Neural progenitor cell (in vitro differentiated cells): Measurements from ENCODE around the gene BTBD9. TPM values are rescaled to one million over a fixed set of nuclear protein-coding genes. Genes with fewer than 3 reads are reported as not detected.

ENCODE experiments used
- DNase-seq: peaks from one replicate; pipeline ENCODE4 v3.0.0-alpha.2; 2016; ENCODE audit warnings: low spot score
- H2AFZ ChIP-seq: fragments of 200-600 bp; sonication (generic); replicated peaks from 2 replicates; pipeline ENCODE4 v1.6.1; 2016; ENCODE audit warnings: antibody characterized with exemption
- H3F3A ChIP-seq: fragments of 200-600 bp; sonication (generic); 2 replicates; pipeline ENCODE4 v1.6.1; 2016; ENCODE audit warnings: antibody characterized with exemption, low read depth
- H3K27ac ChIP-seq: fragments of 200-600 bp; sonication (generic); 2 replicates; pipeline ENCODE4 v1.5.1; 2016; ENCODE audit warnings: mild to moderate bottlenecking
- H3K27me3 ChIP-seq: fragments of 200-600 bp; sonication (generic); 2 replicates; pipeline ENCODE4 v1.6.1; 2016; ENCODE audit warnings: mild to moderate bottlenecking, moderate library complexity
- H3K36me3 ChIP-seq: fragments of 200-600 bp; sonication (generic); 2 replicates; pipeline ENCODE4 v1.5.1; 2016
- H3K4me1 ChIP-seq: fragments of 200-600 bp; sonication (generic); 2 replicates; pipeline ENCODE4 v1.6.1; 2016; ENCODE audit warnings: mixed run types
- H3K4me2 ChIP-seq: fragments of 200-600 bp; sonication (generic); 2 replicates; pipeline ENCODE4 v1.6.1; 2016
- H3K4me3 ChIP-seq: fragments of 200-600 bp; sonication (generic); 2 replicates; pipeline ENCODE4 v1.5.1; 2016
- H3K79me2 ChIP-seq: fragments of 200-600 bp; sonication (generic); 2 replicates; pipeline ENCODE4 v1.6.1; 2016; ENCODE audit warnings: low read depth
- H3K9ac ChIP-seq: fragments of 200-600 bp; sonication (generic); 2 replicates; pipeline ENCODE4 v1.6.1; 2016
- H3K9me3 ChIP-seq: fragments of 200-600 bp; sonication (generic); 2 replicates; pipeline ENCODE4 v1.5.1; 2016; ENCODE audit warnings: low read depth
- H4K20me1 ChIP-seq: fragments of 200-600 bp; sonication (generic); 2 replicates; pipeline ENCODE4 v1.6.1; 2016; ENCODE audit warnings: low read depth
- H3K27ac Mint-ChIP-seq: 3 replicates; pipeline ENCODE4 v1.8.0; 2021; ENCODE audit warnings: mixed read lengths
- H3K27me3 Mint-ChIP-seq: 2 replicates; pipeline ENCODE4 v1.8.0; 2022; ENCODE audit warnings: low read depth, mild to moderate bottlenecking, inconsistent platforms, moderate library complexity, mixed read lengths; ENCODE audit not compliant: insufficient read depth
- H3K36me3 Mint-ChIP-seq: 3 replicates; pipeline ENCODE4 v1.8.0; 2021; ENCODE audit warnings: mixed read lengths
- H3K4me1 Mint-ChIP-seq: 3 replicates; pipeline ENCODE4 v1.8.0; 2021; ENCODE audit warnings: mixed read lengths
- H3K4me3 Mint-ChIP-seq: 3 replicates; pipeline ENCODE4 v1.8.0; 2021; ENCODE audit warnings: mild to moderate bottlenecking, moderate library complexity, mixed read lengths
- H3K9me3 Mint-ChIP-seq: 3 replicates; pipeline ENCODE4 v1.8.0; 2020; ENCODE audit warnings: mixed read lengths
- CTCF ChIP-seq: fragments of 200-600 bp; sonication (generic); IDR thresholded peaks from 2 replicates; pipeline ENCODE4 v1.5.1; 2017; ENCODE audit warnings: antibody characterized with exemption, mild to moderate bottlenecking
- EZH2 ChIP-seq: fragments of 200-600 bp; sonication (generic); IDR thresholded peaks from 2 replicates; pipeline ENCODE4 v1.6.1; 2017; ENCODE audit warnings: antibody characterized with exemption, mild to moderate bottlenecking, moderate library complexity
- EZH2phosphoT487 ChIP-seq: fragments of 200-600 bp; sonication (generic); IDR thresholded peaks from 2 replicates; pipeline ENCODE4 v1.6.1; 2017; ENCODE audit warnings: antibody characterized with exemption
- total RNA-seq: library from RNA; depleted of rRNA; stranded (reverse); fragments of >200 nt; gene quantifications from 2 replicates; pipeline ENCODE4 v1.2.3, GENCODE V29; 2015; ENCODE audit warnings: low replicate concordance

The BTBD9 gene
- total RNA-seq, 1 donor from 2014 or later = 16.9 TPM

- no peak overlapping the region for H2AFZ ChIP-seq
- TF ChIP-seq EZH2phosphoT487 (no peak), EZH2 (no peak), CTCF (no peak)
These were observed 356.8 kb downstream of the BTBD9 start for GRCh38 chr6:38282911-38283310.

GRCh38 chr6:38281126-38281525 is 358.6 kb downstream of the BTBD9 start:
- peaks cover 19% of the 10 kb centered on the region for H3K27me3 Mint-ChIP-seq
- no peaks in the 10 kb centered on the region for H3K9me3 Mint-ChIP-seq
- TF ChIP-seq EZH2phosphoT487 (no peak), EZH2 (no peak), CTCF (no peak)
- no peak overlapping the region for H3K27ac ChIP-seq
- peaks cover 6% of the 10 kb centered on the region for H3K36me3 Mint-ChIP-seq
- H3K4me3 Mint-ChIP-seq = peak overlapping the region; percentile 16
- no peaks in the 10 kb centered on the region for H3K36me3 ChIP-seq
- no peaks in the 10 kb centered on the region for H3F3A ChIP-seq
- no peaks in the 10 kb centered on the region for H4K20me1 ChIP-seq
- H3K27me3 ChIP-seq = no peaks in the 10 kb centered on the region
- no peak overlapping the region for H3K9ac ChIP-seq
- peaks cover 13% of the 10 kb centered on the region for H3K4me1 ChIP-seq
- H3K9me3 ChIP-seq = no peaks in the 10 kb centered on the region
- H3K4me2 ChIP-seq = no peak overlapping the region
- H3K27ac Mint-ChIP-seq = no peak overlapping the region
- H3K4me1 Mint-ChIP-seq = peaks cover 59% of the 10 kb centered on the region
- H2AFZ ChIP-seq = no peak overlapping the region
- no peaks in the 10 kb centered on the region for H3K79me2 ChIP-seq
- peak; percentile 27 for DNase-seq
- H3K4me3 ChIP-seq = no peak overlapping the region

More at GRCh38 chr6:38282911-38283310, 356.8 kb downstream of the BTBD9 start:
- H3K4me1 Mint-ChIP-seq = peaks cover 59% of the 10 kb centered on the region
- Histone ChIP-seq H3K4me1 (peaks cover 13% of the 10 kb centered on the region), H3K4me3 (no peak overlapping the region), H3K27me3 (no peaks in the 10 kb centered on the region), H4K20me1 (no peaks in the 10 kb centered on the region), H3K79me2 (no peaks in the 10 kb centered on the region), H3K4me2 (no peak overlapping the region), H3K9me3 (no peaks in the 10 kb centered on the region), H3K9ac (no peak overlapping the region), H3F3A (no peaks in the 10 kb centered on the region), H3K36me3 (no peaks in the 10 kb centered on the region), H3K27ac (no peak overlapping the region)
- H3K36me3 Mint-ChIP-seq = peaks cover 8% of the 10 kb centered on the region
- H3K9me3 Mint-ChIP-seq = no peaks in the 10 kb centered on the region
- peaks cover 19% of the 10 kb centered on the region for H3K27me3 Mint-ChIP-seq
- H3K27ac Mint-ChIP-seq = peak overlapping the region; percentile 30
- no peak overlapping the region for H3K4me3 Mint-ChIP-seq
- DNase-seq = no peak

GRCh38 chr6:38279963-38280588 is 359.7 kb downstream of the BTBD9 start:
- H3K4me2 ChIP-seq = no peak overlapping the region
- Mint-ChIP-seq H3K27ac (no peak overlapping the region), H3K4me3 (no peak overlapping the region), H3K4me1 (peaks cover 59% of the 10 kb centered on the region), H3K36me3 (peaks cover 5% of the 10 kb centered on the region), H3K27me3 (peaks cover 19% of the 10 kb centered on the region), H3K9me3 (no peaks in the 10 kb centered on the region)
- no peak for DNase-seq
- no peak overlapping the region for H3K4me3 ChIP-seq
- no peaks in the 10 kb centered on the region for H4K20me1 ChIP-seq
- no peaks in the 10 kb centered on the region for H3K27me3 ChIP-seq
- peaks cover 13% of the 10 kb centered on the region for H3K4me1 ChIP-seq
- H3K9me3 ChIP-seq = no peaks in the 10 kb centered on the region
- H3K36me3 ChIP-seq = no peaks in the 10 kb centered on the region
- no peak for TF ChIP-seq EZH2
- TF ChIP-seq EZH2phosphoT487 = no peak
- no peak for TF ChIP-seq CTCF
- H3K79me2 ChIP-seq = no peaks in the 10 kb centered on the region
- H3K27ac ChIP-seq = no peak overlapping the region
- no peak overlapping the region for H2AFZ ChIP-seq
- no peaks in the 10 kb centered on the region for H3F3A ChIP-seq
- no peak overlapping the region for H3K9ac ChIP-seq
